ENCODE data around the gene GPR89B. TPM values are rescaled to one million over a fixed set of nuclear protein-coding genes. Genes with fewer than 3 reads are reported as not detected.
"Not testable (repeated sequence)": the region's sequence is repeated elsewhere in the genome, so short reads cannot be mapped to it uniquely, and the experiment has no call there.

The GPR89B gene
- total RNA-seq, 1 experiment from 2014 or later: 29.7 TPM

- not testable (repeated sequence) for H3K4me1 ChIP-seq; H3K36me3 ChIP-seq; H3K27ac ChIP-seq; H3K9me3 ChIP-seq (replicated peaks); H3K4me3 ChIP-seq; H3K27me3 ChIP-seq; DNase-seq
Measured at GRCh38 chr1:148037850-148038461, 109.7 kb downstream of the GPR89B start.

DNA sequence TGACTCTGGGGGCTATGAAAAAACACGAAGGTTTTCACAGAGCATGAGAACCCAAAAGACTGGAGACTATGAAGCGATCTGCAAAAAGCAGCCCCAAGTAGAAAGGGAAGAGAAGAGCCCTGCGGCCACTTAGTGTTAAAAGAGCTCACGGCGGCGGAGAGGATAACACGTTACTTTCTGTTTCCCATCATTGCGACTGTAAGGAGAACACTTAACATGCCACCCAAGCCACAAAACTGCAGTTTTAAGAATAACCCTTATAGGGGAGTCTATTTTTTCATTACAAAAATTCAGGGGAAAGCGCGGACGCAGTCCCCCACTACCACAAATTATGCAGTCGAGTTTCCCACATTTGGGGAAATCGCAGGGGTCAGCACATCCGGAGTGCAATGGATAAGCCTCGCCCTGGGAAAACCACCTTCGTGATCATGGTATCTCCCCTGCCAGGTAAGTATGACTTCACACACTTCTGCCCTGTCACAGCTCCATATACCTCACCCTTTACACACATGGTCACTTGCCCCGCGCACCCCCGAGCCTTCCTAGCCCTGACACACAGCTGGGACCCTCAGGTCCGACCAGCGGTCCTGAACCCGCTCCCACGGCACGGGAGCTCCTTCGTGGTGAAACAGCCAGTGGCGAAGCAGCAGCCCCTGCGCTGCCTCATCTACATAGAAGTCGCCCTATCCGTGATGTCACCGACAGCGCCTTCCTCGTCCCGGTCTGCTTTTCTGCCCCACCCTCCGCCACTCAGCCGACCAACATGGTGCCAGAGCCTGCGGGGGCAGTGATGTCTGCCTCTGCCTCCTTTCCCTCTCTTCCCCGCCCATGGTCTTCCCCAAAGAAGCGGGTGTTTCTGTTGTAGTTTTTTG, 110.5 kb downstream of the GPR89B start:
- H3K4me1 ChIP-seq; H3K4me3 ChIP-seq; H3K9me3 ChIP-seq (replicated peaks); H3K27me3 ChIP-seq; H3K36me3 ChIP-seq; DNase-seq; H3K27ac ChIP-seq: not testable (repeated sequence)

Other genes starting within 250 kb of the GPR89B start
- gene GJA5, start 167.8 kb upstream of the GPR89B start, total RNA-seq (2014; rRNA removed; shearing (Covaris generic)): not detected in 2 replicates
- not detected in 2 replicates for gene GJA8, start 25.6 kb upstream of the GPR89B start, total RNA-seq (2014; rRNA removed; shearing (Covaris generic))
- 4.7 and 5.7 TPM in 2 replicates for gene NBPF11, start 223.9 kb downstream of the GPR89B start, total RNA-seq (2014; rRNA removed; shearing (Covaris generic))

Measured in SJCRH30 (cell line).